ENCODE data around the gene CCT8.
"Not testable (repeated sequence)": the region's sequence is repeated elsewhere in the genome, so short reads cannot be mapped to it uniquely, and the experiment has no call there.

The CCT8 gene

GRCh38 chr21:29024474-29025327 lies 48.7 kb downstream of the CCT8 start, which contains the start of gene USP16:
Gene USP16, plus strand, starts transcription at chr21:29024668. Its CDS starts 3,246 bp downstream, at chr21:29027914.
- no peak for TF ChIP-seq CTCF (IDR thresholded peaks at IDR 0.05)
- H3K9me3 Mint-ChIP-seq = peaks cover 8% of the 10 kb centered on the region
- peak; percentile 95 for DNase-seq
- H3K36me3 Mint-ChIP-seq (ENCODE audit: low read depth) = peaks cover 13% of the 10 kb centered on the region
- H3K27ac Mint-ChIP-seq = peak within 1 kb of the TSS; percentile 100
- H3K4me1 Mint-ChIP-seq = peaks cover 25% of the 10 kb centered on the region
- H3K4me3 Mint-ChIP-seq = peak within 1 kb of the TSS; percentile 95
- H3K27me3 Mint-ChIP-seq (ENCODE audit: low read depth, poor library complexity) = peaks cover 8% of the 10 kb centered on the region

GRCh38 chr21:29022166-29022565 lies 51.3 kb downstream of the CCT8 start:
- no peak for TF ChIP-seq CTCF (IDR thresholded peaks at IDR 0.05)
- no peak overlapping the region for H3K4me3 Mint-ChIP-seq
- H3K27ac Mint-ChIP-seq = no peak overlapping the region
- peaks cover 3% of the 10 kb centered on the region for H3K36me3 Mint-ChIP-seq (ENCODE audit: low read depth)
- peaks cover 36% of the 10 kb centered on the region for H3K4me1 Mint-ChIP-seq
- H3K27me3 Mint-ChIP-seq (ENCODE audit: low read depth, poor library complexity) = peaks cover 19% of the 10 kb centered on the region
- H3K9me3 Mint-ChIP-seq = peaks cover 8% of the 10 kb centered on the region
- DNase-seq = no peak

DNA sequence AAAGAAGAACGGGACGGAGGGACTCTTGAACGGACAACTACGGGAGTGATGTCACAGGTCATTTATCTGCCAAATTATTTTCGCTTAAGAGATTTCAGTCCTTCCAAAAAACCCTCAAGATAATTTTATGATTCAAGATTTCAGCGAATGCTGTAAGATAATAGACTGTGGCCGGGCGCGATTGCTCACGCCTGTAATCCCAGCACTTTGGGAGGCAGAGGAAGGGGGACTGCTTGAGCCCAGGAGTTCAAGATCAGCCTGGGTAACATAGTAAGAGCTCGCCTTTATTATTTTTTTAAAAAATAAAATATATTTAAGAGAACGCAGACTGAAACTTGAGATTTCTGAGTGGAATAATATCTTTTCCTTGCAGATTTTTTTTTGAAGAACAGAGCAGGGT lies 54.9 kb downstream of the CCT8 start:
- no peak for TF ChIP-seq CTCF (IDR thresholded peaks at IDR 0.05)
- Mint-ChIP-seq H3K9me3 (peaks cover 12% of the 10 kb centered on the region), H3K27me3 (ENCODE audit: low read depth, poor library complexity) (peaks cover 25% of the 10 kb centered on the region), H3K27ac (no peak overlapping the region), H3K4me3 (peak overlapping the region; percentile 86), H3K36me3 (ENCODE audit: low read depth) (peaks cover 8% of the 10 kb centered on the region), H3K4me1 (peaks cover 10% of the 10 kb centered on the region)
- DNase-seq = no peak

DNA sequence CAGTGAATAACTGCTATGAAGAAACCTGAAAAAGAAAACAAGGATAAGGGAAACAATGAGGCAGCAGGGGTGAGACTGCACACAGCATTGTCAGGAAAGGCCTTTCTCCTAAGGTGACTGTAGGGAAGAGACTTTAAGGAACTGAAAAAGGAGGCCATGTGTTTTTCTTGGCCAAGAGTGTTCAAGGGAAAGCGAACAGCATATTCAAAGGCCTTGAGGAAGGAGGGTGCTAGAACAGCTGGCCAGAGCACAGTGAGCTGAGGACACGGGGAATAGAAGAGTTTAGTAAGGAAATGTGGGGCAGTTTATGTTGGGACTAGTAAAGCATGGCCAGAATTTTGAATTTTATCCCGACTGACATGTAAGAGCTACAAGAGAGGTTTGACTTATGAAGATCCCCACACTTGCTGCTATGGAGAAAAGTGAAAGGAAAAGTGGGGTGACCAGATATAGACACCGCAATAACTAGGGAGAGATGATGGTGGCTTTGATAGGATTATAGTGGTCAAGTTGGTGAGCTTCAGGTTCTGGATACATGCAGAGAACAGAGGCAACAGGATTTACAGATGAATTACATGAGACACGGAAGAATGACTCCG lies 55.7 kb downstream of the CCT8 start:
- DNase-seq = no peak
- H3K27ac Mint-ChIP-seq = no peak overlapping the region
- peaks cover 10% of the 10 kb centered on the region for H3K4me1 Mint-ChIP-seq
- peaks cover 25% of the 10 kb centered on the region for H3K27me3 Mint-ChIP-seq (ENCODE audit: low read depth, poor library complexity)
- peaks cover 14% of the 10 kb centered on the region for H3K9me3 Mint-ChIP-seq
- no peak for TF ChIP-seq CTCF (IDR thresholded peaks at IDR 0.05)
- H3K4me3 Mint-ChIP-seq = peak overlapping the region; percentile 86
- H3K36me3 Mint-ChIP-seq (ENCODE audit: low read depth) = peaks cover 14% of the 10 kb centered on the region

DNA sequence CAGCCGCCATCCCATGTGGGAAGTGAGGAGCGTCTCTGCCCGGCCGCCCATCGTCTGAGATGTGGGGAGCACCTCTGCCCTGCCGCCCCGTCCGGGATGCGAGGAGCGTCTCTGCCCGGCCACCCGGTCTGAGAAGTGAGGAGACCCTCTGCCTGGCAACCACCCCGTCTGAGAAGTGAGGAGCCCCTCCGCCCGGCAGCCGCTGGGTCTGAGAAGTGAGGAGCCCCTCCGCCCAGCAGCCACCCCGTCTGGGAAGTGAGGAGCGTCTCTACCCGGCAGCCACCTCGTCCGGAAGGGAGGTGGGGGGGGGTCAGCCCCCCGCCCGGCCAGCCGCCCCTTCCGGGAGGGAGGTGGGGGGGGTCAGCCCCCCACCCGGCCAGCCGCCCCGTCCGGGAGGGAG lies 62.2 kb downstream of the CCT8 start:
- not testable (repeated sequence) for H3K27ac Mint-ChIP-seq, DNase-seq, H3K4me3 Mint-ChIP-seq, H3K4me1 Mint-ChIP-seq
- Mint-ChIP-seq H3K36me3 (ENCODE audit: low read depth) (peaks cover 19% of the 10 kb centered on the region), H3K9me3 (peaks cover 18% of the 10 kb centered on the region), H3K27me3 (ENCODE audit: low read depth, poor library complexity) (peaks cover 18% of the 10 kb centered on the region)

GRCh38 chr21:29008367-29008766 lies 65.1 kb downstream of the CCT8 start:
- Mint-ChIP-seq H3K4me3 (no peak overlapping the region), H3K4me1 (peaks cover 6% of the 10 kb centered on the region), H3K36me3 (ENCODE audit: low read depth) (peaks cover 11% of the 10 kb centered on the region), H3K27me3 (ENCODE audit: low read depth, poor library complexity) (peaks cover 21% of the 10 kb centered on the region), H3K9me3 (peaks cover 10% of the 10 kb centered on the region), H3K27ac (no peak overlapping the region)
- no peak for TF ChIP-seq CTCF (IDR thresholded peaks at IDR 0.05)
- DNase-seq = no peak
